ENCODE results near the gene GNB1L.

DNA sequence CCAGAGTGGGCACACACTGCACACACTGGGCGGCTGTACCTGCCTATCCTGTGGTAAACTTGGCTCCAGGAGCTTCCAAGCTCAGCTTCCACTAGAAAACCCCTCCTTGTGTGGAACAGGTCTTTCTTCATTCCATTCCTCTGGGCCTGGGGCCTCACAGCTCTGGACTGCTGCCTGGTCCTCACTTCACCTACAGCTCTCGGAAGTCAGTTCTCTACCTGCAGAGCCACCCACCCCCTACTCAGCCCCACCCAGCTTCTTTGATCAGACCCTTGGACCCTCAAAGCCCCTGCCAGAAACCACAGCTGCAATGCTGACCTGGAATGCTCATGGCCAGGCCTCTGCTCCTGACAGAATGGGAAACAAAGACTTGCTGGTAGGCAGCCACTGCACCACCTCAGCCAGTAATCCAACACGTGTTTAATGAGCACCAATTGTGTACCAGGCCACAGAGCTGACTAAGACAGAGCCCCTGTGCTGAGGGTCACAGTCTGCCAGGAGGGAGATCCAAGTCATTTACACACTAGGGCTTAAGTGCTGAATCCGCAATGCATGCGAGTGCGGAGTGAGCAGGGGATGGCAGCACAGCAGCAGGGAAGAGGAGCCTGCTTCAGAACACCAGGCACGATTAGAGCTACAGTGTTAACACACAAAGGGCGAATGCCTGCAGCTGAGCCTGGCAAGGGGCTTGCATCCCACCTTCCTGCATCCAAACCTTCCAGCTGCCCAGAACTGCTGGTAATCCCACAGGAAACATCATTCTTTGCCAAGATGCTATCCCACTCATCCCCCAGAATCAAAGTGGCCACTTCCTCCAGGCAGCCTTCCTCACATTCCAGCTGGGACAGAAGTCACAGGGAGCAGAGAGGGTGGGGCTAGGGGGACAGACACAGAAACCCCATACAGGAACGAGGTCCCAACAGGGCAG is 4.6 kb downstream of the GNB1L start:
- TF ChIP-seq EZH2phosphoT487 (IDR thresholded peaks at IDR 0.05) (no peak), CTCF (IDR thresholded peaks at IDR 0.05) (no peak), EZH2 (IDR thresholded peaks at IDR 0.05) (no peak)

Measured in neural progenitor cell (in vitro differentiated cells).